H1 (cell line): Measurements from ENCODE around the gene C3orf49. TPM values are rescaled to one million over a fixed set of nuclear protein-coding genes. Genes with fewer than 3 reads are reported as not detected.

Experiments
- ATF3 ChIP-seq: IDR thresholded peaks from 2 replicates; pipeline ENCODE4 v1.6.1; 2011; ENCODE audit warnings: low read depth, mild to moderate bottlenecking, low read length; ENCODE audit not compliant: insufficient read depth
- CHD7 ChIP-seq: fragments of 300-600 bp; sonication (generic); IDR thresholded peaks from 2 replicates; pipeline ENCODE4 v1.7.1; 2012; ENCODE audit warnings: low read length, moderate library complexity, mild to moderate bottlenecking, inconsistent platforms; ENCODE audit not compliant: insufficient replicate concordance
- POLR2AphosphoS5 ChIP-seq: IDR thresholded peaks from 2 replicates; pipeline ENCODE4 v1.6.1; 2011; ENCODE audit warnings: low read depth, low read length
- RXRA ChIP-seq: IDR thresholded peaks from 2 replicates; pipeline ENCODE4 v1.6.1; 2011; ENCODE audit warnings: low read depth, mild to moderate bottlenecking, low read length, moderate library complexity; ENCODE audit not compliant: insufficient read depth
- SAP30 ChIP-seq: fragments of 300-600 bp; sonication (generic); IDR thresholded peaks from 2 replicates; pipeline ENCODE4 v1.7.1; 2012; ENCODE audit warnings: low read length, moderate library complexity, mild to moderate bottlenecking, inconsistent platforms; ENCODE audit not compliant: insufficient read depth, insufficient replicate concordance
- YY1 ChIP-seq: IDR thresholded peaks from 2 replicates; pipeline ENCODE4 v1.6.1; 2011; ENCODE audit warnings: low read depth, mild to moderate bottlenecking, low read length
- polyA plus RNA-seq, 7 experiments: library from polyadenylated mRNA; depleted of rRNA in 3 of 7; stranded (reverse) in 5 of 7; unstranded in 2 of 7; fragments of >200 nt in 5 of 7; fragments of 200-250 nt in 2 of 7; gene quantifications; 1 replicate in 5 of 7; 2 replicates in 1 of 7; 4 replicates in 1 of 7; pipeline versions ENCODE4 v1.2.1 to v1.2.3, GENCODE V29; 2011 to 2013; ENCODE audit warnings: missing spikeins in 2 of 7, mixed read lengths in 2 of 7
- total RNA-seq: library from RNA; stranded (reverse); fragmentation: NEBNext Ultra II Directional; extraction: Animal tissue kit (Norgen Biotek cat#: 25700); gene quantifications from 2 replicates; pipeline ENCODE4 v1.2.1, GENCODE V29; 2021

Gene C3orf49
- total and polyA plus RNA-seq, 2 of the 8 experiments (the other 6 are each of a cell fraction or from before 2014, with no cell fraction given): not detected

GRCh38 chr3:63795438-63795837 is 23.7 kb upstream of the C3orf49 start (continued):
- TF ChIP-seq ATF3 (no peak), RXRA (no peak), POLR2AphosphoS5 (no peak), SAP30 (no peak), YY1 (no peak), CHD7 (no peak)
- TF ChIP-seq, all 59 proteins: peak for 0
